ENCODE data around the gene CTNNA3. TPM values are rescaled to one million over a fixed set of nuclear protein-coding genes. Genes with fewer than 3 reads are reported as not detected.

Gene CTNNA3
- total and polyA plus RNA-seq, 4 donors: 0.16 to 2.4 (median 1.4) TPM

GRCh38 chr10:66519616-66520015 is 1176.4 kb downstream of the CTNNA3 start:
- Histone ChIP-seq H3K27me3 (ENCODE audit: control insufficient read depth in 4 of 4, insufficient read depth in 4 of 4, low read length in 3 of 4) (no peaks in the 10 kb centered on the region), H3K27ac (ENCODE audit: low read depth in 1 of 2, low read length in 2 of 2) (no peak overlapping the region), H3K9ac (ENCODE audit: low read depth in 1 of 2, low read length in 2 of 2) (no peak overlapping the region), H3K9me3 (ENCODE audit: control insufficient read depth in 4 of 4, low read length in 3 of 4) (no peaks in the 10 kb centered on the region), H3K4me3 (ENCODE audit: low read depth in 1 of 3, low read length in 3 of 3) (no peak overlapping the region), H3K36me3 (ENCODE audit: control insufficient read depth in 4 of 4, insufficient read depth in 3 of 4, low read depth in 1 of 4, low read length in 3 of 4) (no peaks in the 10 kb centered on the region), H3K4me1 (ENCODE audit: control insufficient read depth in 4 of 4, insufficient read depth in 4 of 4, low read length in 3 of 4) (no peaks in the 10 kb centered on the region)
- 89% methylated on average over 3 of the region's 3 CpGs for WGBS
- DNase-seq (ENCODE audit: low spot score): no peak
- TF ChIP-seq JUND (IDR thresholded peaks at IDR 0.05) (no peak), EGR1 (IDR thresholded peaks at IDR 0.05; ENCODE audit: low read depth in 2 of 2) (no peak), HNF4G (IDR thresholded peaks at IDR 0.05) (no peak), REST (IDR thresholded peaks at IDR 0.05) (no peak), RXRA (IDR thresholded peaks at IDR 0.05) (no peak), FOXA2 (IDR thresholded peaks at IDR 0.05) (no peak), SP1 (IDR thresholded peaks at IDR 0.05) (no peak)

DNA sequence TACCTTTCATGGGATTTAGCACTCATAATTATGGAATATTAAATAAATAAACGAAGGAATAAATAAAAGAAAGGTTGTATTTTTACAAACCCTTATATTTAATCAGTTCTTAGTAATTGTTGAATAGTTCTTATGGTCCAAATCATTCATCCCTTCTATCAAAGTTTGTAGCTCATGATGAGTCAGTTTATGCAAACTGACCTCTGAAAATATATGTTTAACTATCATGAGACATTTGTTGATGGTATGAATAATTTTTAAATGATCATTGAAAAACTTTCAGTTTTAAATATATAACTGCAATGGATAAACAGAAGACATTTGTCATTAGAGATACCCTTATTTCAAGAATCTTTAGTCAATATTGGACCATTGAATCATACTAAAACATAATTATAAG is 1181.3 kb downstream of the CTNNA3 start:
- DNase-seq (ENCODE audit: low spot score): no peak
- Histone ChIP-seq H3K4me3 (ENCODE audit: low read depth in 1 of 3, low read length in 3 of 3) (no peak overlapping the region), H3K36me3 (ENCODE audit: control insufficient read depth in 4 of 4, insufficient read depth in 3 of 4, low read depth in 1 of 4, low read length in 3 of 4) (no peaks in the 10 kb centered on the region), H3K27ac (ENCODE audit: low read depth in 1 of 2, low read length in 2 of 2) (no peak overlapping the region), H3K9ac (ENCODE audit: low read depth in 1 of 2, low read length in 2 of 2) (no peak overlapping the region), H3K4me1 (ENCODE audit: control insufficient read depth in 4 of 4, insufficient read depth in 4 of 4, low read length in 3 of 4) (no peaks in the 10 kb centered on the region), H3K9me3 (ENCODE audit: control insufficient read depth in 4 of 4, low read length in 3 of 4) (no peaks in the 10 kb centered on the region), H3K27me3 (ENCODE audit: control insufficient read depth in 4 of 4, insufficient read depth in 4 of 4, low read length in 3 of 4) (no peaks in the 10 kb centered on the region)
- 52% methylated on average over 1 of the region's 1 CpG for WGBS
- no peak for TF ChIP-seq FOXA1 (IDR thresholded peaks at IDR 0.05)
- no peak for TF ChIP-seq YY1 (IDR thresholded peaks at IDR 0.05)
- no peak for TF ChIP-seq FOXA2 (IDR thresholded peaks at IDR 0.05)
- TF ChIP-seq, protein P1, sequence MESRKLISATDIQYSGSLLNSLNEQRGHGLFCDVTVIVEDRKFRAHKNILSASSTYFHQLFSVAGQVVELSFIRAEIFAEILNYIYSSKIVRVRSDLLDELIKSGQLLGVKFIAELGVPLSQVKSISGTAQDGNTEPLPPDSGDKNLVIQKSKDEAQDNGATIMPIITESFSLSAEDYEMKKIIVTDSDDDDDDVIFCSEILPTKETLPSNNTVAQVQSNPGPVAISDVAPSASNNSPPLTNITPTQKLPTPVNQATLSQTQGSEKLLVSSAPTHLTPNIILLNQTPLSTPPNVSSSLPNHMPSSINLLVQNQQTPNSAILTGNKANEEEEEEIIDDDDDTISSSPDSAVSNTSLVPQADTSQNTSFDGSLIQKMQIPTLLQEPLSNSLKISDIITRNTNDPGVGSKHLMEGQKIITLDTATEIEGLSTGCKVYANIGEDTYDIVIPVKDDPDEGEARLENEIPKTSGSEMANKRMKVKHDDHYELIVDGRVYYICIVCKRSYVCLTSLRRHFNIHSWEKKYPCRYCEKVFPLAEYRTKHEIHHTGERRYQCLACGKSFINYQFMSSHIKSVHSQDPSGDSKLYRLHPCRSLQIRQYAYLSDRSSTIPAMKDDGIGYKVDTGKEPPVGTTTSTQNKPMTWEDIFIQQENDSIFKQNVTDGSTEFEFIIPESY (IDR thresholded peaks at IDR 0.05): no peak
- TF ChIP-seq EGR1 (IDR thresholded peaks at IDR 0.05; ENCODE audit: low read depth in 2 of 2): no peak
- TF ChIP-seq TAF1 (conservative IDR thresholded peaks at IDR 0.05): no peak
- TF ChIP-seq, protein P2, sequence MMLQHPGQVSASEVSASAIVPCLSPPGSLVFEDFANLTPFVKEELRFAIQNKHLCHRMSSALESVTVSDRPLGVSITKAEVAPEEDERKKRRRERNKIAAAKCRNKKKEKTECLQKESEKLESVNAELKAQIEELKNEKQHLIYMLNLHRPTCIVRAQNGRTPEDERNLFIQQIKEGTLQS (IDR thresholded peaks at IDR 0.05): no peak

GRCh38 chr10:66513504-66513903 is 1182.5 kb downstream of the CTNNA3 start:
- no peak for DNase-seq (ENCODE audit: low spot score)
- Histone ChIP-seq H3K9me3 (ENCODE audit: control insufficient read depth in 4 of 4, low read length in 3 of 4) (no peaks in the 10 kb centered on the region), H3K4me3 (ENCODE audit: low read depth in 1 of 3, low read length in 3 of 3) (no peak overlapping the region), H3K4me1 (ENCODE audit: control insufficient read depth in 4 of 4, insufficient read depth in 4 of 4, low read length in 3 of 4) (no peaks in the 10 kb centered on the region), H3K9ac (ENCODE audit: low read depth in 1 of 2, low read length in 2 of 2) (no peak overlapping the region), H3K36me3 (ENCODE audit: control insufficient read depth in 4 of 4, insufficient read depth in 3 of 4, low read depth in 1 of 4, low read length in 3 of 4) (no peaks in the 10 kb centered on the region), H3K27me3 (ENCODE audit: control insufficient read depth in 4 of 4, insufficient read depth in 4 of 4, low read length in 3 of 4) (no peaks in the 10 kb centered on the region), H3K27ac (ENCODE audit: low read depth in 1 of 2, low read length in 2 of 2) (no peak overlapping the region)
- no peak for TF ChIP-seq FOXA2 (IDR thresholded peaks at IDR 0.05)
- no peak for TF ChIP-seq FOXA1 (IDR thresholded peaks at IDR 0.05)
- no peak for TF ChIP-seq HNF4G (IDR thresholded peaks at IDR 0.05)
- no peak for TF ChIP-seq YY1 (IDR thresholded peaks at IDR 0.05)
- TF ChIP-seq EGR1 (IDR thresholded peaks at IDR 0.05; ENCODE audit: low read depth in 2 of 2): no peak
- no peak for TF ChIP-seq HNF4A (conservative IDR thresholded peaks at IDR 0.05)
- WGBS: 76% methylated on average over 2 of the region's 2 CpGs
